Natural killer cell treated with Interleukin-12 subunit alpha and Interleukin-12 subunit beta and Interleukin-15 and Interleukin-18, amount 100 ng/mL, for 72 hours (primary cell): Measurements from ENCODE around the gene SDF4. TPM values are rescaled to one million over a fixed set of nuclear protein-coding genes. Genes with fewer than 3 reads are reported as not detected.
"Not testable (repeated sequence)": the region's sequence is repeated elsewhere in the genome, so short reads cannot be mapped to it uniquely, and the experiment has no call there.

Experiments
- ATAC-seq, 2 donors: fragments of 150-1000 bp; cut with Tn5 transposase in 1 of 2; sonication (Bioruptor Pico), chemical (Tn5 transposase) in 1 of 2; 2 replicates each; pipeline ENCODE4 v1.10.0; 2021
- DNase-seq: peaks from one replicate; pipeline ENCODE4 v3.0.0; 2022; ENCODE audit warnings: low spot score
- H3K27ac Mint-ChIP-seq, 2 donors: 1 replicate in 1 of 2; 2 replicates in 1 of 2; pipeline ENCODE4 v1.8.0; 2022; ENCODE audit warnings: mixed read lengths in 2 of 2, mild to moderate bottlenecking in 1 of 2, moderate library complexity in 1 of 2
- H3K27me3 Mint-ChIP-seq, 2 donors: 1 replicate in 1 of 2; 2 replicates in 1 of 2; pipeline ENCODE4 v1.8.0; 2022; ENCODE audit warnings: mixed read lengths in 2 of 2
- H3K36me3 Mint-ChIP-seq: one replicate; pipeline ENCODE4 v1.8.0; 2022; ENCODE audit warnings: mixed read lengths
- H3K4me1 Mint-ChIP-seq, 2 donors: 1 replicate in 1 of 2; 2 replicates in 1 of 2; pipeline ENCODE4 v1.8.0; 2022; ENCODE audit warnings: low read depth in 2 of 2, mixed read lengths in 2 of 2, mild to moderate bottlenecking in 1 of 2
- H3K4me3 Mint-ChIP-seq: one replicate; pipeline ENCODE4 v1.8.0; 2022; ENCODE audit warnings: mixed read lengths
- H3K9me3 Mint-ChIP-seq: 2 replicates; pipeline ENCODE4 v1.8.0; 2022; ENCODE audit warnings: mixed read lengths
- total RNA-seq, 2 donors: library from RNA; stranded (reverse); gene quantifications; one replicate each; pipeline ENCODE4 v1.2.3, GENCODE V29; 2022

The SDF4 gene
- total RNA-seq, 2 donors from 2014 or later, result 243 to 251 TPM

DNA sequence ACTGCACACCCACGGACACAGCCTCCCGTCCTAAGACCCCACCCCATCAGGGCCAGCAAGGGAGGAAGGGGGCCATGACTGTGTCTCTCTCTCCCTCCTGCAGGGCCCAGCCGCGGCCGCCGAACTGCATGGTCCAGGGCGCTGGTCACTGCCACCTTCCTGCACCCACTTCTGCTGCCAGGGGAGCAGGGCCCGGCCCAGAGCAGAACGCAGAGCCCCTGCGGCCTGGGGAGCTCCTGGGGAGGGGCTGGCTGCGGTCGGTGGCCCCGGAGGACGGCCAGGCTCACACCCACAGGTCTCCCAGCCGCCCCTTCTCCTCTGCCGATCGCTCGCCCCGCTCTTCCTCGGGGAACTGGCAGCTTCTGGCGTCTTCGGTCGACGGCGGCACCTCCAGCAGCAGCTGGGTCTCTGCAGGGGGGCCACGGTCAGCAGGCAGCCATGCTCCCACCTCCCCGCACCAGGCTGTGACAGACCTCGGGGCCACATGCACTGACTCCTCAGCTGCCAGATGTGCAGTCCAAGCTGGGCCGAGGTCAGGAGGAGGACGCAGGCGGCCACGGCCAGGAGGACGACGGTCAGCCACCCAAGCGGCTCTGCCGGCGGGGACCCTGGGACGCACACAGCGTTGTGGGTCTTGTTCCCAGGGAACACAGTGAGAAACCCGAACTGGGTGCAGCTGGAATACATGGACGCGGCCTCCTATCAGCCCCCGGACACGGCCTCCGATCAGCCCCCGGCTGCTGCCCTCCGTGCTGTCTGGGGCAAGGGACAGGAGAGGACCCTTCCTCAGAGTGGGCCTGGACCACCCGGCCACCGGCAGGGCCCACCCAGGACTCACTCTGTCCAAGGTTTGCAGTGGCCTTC is 28.0 kb downstream of the SDF4 start:
- peaks cover 15 to 20% of the 10 kb centered on the region in 2 donors for H3K4me1 Mint-ChIP-seq
- DNase-seq (no peak), ATAC-seq (no peak)
- no peaks in the 10 kb centered on the region for H3K9me3 Mint-ChIP-seq
- no peaks in the 10 kb centered on the region for H3K27me3 Mint-ChIP-seq
- H3K4me3 Mint-ChIP-seq, result peak overlapping the region; percentile 39
- peak overlapping the region in 1 of 2 donors; percentile 76 for H3K27ac Mint-ChIP-seq
- H3K36me3 Mint-ChIP-seq, result no peaks in the 10 kb centered on the region

DNA sequence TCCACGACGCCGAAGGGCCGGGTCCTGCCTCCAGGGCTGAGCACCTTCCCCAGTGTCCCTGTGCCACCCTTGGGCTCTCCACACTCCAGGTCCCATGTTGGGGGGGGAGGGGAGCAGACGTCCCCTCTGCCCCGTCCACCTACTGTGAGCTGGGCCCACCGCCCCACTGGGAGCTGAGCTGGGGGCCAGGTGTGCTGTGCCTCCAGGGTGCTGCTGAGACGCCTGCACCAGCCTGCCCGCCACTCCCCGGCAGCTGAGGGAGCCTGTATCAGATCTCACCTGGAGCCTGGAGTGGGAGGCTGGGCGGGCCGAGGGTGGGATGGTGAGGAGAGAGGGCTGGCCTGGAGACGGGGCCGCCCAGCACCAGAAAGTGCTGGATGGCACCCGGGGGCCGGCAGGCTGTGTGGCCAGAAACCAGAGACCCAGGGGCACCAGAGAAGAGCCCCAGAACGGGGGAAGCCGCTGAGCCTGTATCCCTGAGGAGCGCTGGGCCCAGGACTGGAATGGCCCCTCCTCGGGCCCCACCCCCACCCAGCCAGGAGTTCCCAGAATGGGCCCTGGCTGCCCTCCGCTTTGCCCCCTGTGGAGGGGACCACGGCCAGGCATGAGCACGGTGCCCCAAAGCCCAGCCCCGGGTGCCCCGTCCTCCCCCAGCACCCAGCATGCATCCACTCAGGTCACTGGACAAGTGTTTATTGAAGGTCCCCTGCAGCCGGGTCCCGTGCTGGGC is 28.8 kb downstream of the SDF4 start:
- no peak for DNase-seq
- Mint-ChIP-seq H3K4me1 (peaks cover 8 to 15% of the 10 kb centered on the region in 2 donors), H3K9me3 (no peaks in the 10 kb centered on the region), H3K27ac (peak overlapping the region in 1 of 2 donors; percentile 76), H3K4me3 (no peak overlapping the region), H3K27me3 (no peaks in the 10 kb centered on the region), H3K36me3 (no peaks in the 10 kb centered on the region)
- no peak for ATAC-seq

DNA sequence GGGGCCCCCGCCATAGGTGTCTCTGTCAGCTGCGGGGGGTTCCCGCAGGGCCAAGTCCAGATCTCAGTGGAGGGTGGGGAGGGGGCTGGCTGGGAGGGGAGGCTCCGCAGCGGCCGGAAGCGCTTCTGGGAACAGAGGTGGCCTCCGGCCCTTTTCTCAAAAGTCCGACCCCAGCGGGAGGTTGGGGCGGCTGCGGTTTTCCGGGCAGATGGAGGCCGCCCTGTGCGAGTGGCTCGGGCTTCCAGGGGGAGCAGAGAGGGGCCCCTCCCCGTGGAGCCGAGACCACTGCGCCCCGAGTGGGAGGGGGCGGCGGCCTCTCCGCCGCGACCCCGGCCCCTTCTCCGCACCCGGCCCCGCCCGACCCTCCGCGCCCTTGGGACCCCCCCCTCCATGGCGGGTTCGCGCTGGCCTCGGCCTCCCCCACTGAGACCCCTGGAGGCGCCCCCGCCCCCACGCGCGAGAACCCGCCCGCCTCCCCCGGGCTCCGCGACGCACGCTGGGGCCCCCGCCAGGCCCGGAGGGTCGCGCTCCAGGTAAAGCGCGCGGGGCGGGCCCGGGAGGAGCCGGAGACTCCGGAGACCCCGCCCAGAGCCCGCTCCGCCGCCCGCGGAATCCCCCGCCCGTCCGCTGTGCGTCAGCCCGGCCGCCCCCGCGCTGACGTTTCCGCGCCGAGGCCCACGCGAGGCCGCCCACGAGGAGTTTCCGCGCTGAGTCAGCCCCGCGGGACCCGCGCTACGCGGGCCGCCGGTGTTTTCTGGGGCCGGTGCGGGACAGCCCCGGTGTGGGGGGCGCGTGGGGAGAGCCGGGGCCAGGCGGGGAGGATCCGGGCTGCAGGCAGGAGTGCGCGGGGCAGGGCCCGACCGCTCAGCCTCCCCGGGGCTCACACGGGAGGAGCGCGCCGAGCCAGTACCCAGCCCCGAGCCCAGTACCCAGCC is 30.7 kb downstream of the SDF4 start:
- peaks cover 9 to 15% of the 10 kb centered on the region in 2 donors for H3K4me1 Mint-ChIP-seq
- H3K27ac Mint-ChIP-seq, result peak overlapping the region; percentile 97 to 99
- no peaks in the 10 kb centered on the region for H3K36me3 Mint-ChIP-seq
- ATAC-seq (peak; percentile 87 to 89), DNase-seq (peak; percentile 96)
- no peaks in the 10 kb centered on the region for H3K9me3 Mint-ChIP-seq
- H3K4me3 Mint-ChIP-seq, result peak overlapping the region; percentile 73
- H3K27me3 Mint-ChIP-seq, result no peaks in the 10 kb centered on the region

DNA sequence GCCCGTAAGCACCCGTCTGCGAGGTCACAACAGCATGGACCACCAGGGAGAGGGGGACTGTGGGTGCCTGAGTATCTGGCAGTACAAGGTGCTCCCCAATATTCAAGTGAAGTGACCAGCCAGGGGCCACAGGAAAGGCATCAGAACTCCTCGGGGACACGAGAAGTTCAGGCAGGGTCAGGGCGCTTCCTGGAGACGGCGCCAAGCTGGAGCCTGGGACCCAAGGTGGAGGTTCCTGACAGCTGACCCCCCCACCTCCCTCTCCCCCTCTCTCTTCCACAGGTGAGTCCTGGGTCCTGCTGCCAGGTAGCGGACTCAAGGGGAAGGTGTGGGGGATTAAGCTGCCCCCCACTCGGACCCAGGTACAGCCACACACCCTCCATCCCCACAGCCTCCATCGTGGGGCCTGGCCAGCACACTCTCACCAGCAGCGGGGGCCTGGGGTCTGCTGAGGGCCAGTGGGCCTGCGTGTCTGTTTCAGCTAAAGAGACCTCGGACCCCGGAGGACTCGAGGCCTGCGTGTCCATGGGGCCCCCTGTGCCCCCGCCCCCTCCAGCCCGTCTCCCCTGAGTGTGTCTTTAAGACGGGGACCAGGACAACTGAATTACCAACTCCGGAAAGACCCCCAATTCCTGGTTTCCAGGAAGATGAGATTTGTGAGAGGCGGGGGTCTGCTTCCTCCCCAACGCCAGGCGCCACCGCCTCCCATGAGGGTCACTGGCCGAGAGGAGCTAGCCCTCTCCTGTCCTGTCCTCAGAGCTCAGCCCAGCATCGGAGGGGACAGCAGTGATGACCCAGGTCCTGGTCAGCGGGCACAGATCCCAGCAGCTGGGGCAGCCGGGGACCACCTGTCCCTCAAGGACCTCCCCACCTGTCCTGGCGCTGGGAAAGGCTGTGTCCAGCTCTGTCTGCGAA is 31.6 kb downstream of the SDF4 start:
- peaks cover 2% of the 10 kb centered on the region for H3K36me3 Mint-ChIP-seq

DNA sequence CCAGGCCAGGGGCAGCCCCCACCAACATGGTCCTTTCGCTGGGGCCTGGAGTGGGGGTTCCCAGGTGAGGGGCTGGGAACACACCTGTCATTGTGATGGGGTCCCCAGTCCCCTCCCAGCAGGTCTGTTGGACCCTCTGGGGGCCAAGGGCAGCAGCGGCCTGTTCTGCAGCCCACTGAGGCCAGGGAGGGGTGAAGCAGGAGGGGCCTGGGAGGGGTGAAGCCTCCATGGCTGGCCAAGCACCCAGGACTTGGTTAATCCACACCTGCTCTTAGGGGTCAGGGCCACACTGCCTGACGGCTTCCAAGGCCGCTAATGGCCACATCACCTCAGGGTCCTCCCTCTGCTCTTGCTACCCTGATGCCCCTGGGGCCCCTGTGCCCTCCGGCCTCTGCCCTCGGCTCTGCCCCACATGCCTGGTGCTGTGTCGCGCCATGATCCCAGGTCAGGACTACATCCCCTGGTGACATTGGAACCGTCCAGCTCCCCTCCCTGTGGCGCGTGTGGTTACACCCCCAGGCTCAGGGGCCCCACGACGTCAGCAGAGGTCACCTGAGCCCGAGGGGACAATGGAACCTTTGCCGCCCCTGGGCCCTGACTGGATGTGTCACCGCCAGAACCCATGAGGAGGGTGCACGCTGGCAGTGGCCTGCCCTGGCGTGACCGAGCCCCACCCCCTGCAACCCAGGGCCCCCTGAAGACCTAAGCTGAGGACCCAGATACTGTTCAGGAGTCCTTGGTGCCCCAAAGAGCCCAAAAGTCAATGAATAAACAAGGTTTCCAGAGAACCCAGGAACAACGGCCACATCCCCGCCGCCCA is 32.5 kb downstream of the SDF4 start:
- peak; percentile 56 for DNase-seq
- Mint-ChIP-seq H3K4me1 (peaks cover 23 to 25% of the 10 kb centered on the region in 2 donors), H3K9me3 (peaks cover 6% of the 10 kb centered on the region), H3K27me3 (no peaks in the 10 kb centered on the region), H3K36me3 (peaks cover 11% of the 10 kb centered on the region), H3K4me3 (no peak overlapping the region), H3K27ac (peak overlapping the region; percentile 97 to 99)
- ATAC-seq, result no peak

More for the DNA sequence above, 31.6 kb downstream of the SDF4 start:
- Mint-ChIP-seq H3K4me3 (peak overlapping the region; percentile 73), H3K27ac (peak overlapping the region; percentile 97 to 99), H3K27me3 (no peaks in the 10 kb centered on the region), H3K4me1 (peaks cover 14 to 17% of the 10 kb centered on the region in 2 donors), H3K9me3 (no peaks in the 10 kb centered on the region)
- DNase-seq (peak; percentile 59), ATAC-seq (no peak)

DNA sequence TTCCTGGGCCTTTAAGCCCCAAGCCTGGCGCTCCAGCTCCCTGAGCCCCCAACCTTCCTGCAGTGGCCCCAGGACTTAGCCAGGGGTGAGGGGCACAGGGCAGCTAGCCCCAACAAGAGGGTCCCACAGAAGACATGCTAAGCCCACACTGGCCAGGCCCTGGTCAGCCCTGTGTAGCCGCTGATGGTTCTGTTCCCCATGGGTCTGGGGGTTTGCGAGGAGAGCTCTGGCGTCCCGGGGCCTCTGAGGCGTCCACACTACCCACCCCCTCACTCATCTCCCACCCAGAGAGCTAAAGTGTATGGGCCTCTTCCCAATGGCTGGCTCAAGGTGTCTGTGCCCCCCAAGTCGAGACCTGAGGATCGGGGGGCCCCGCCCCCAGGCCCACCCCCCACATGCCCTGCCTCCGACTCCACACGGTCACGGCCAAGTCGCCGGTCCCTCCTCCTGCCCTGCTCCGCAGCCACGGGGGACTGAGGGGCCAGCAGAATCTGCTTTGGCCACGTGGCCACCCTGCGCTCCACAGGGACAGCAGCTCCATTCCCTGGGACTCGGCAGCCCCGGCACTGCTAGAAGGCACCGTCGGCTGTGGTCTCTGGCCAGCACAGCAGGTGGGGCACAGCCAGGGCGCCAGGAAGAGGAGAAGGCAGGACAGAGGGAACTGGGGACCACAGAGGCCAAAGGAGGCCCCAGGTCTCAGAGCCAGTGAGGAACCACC is 33.2 kb downstream of the SDF4 start:
- peaks cover 13% of the 10 kb centered on the region for H3K36me3 Mint-ChIP-seq
- no peaks in the 10 kb centered on the region for H3K27me3 Mint-ChIP-seq
- peak overlapping the region in 1 of 2 donors; percentile 70 for H3K27ac Mint-ChIP-seq
- peak; percentile 57 for DNase-seq
- no peak overlapping the region for H3K4me3 Mint-ChIP-seq
- peaks cover 25 to 28% of the 10 kb centered on the region in 2 donors for H3K4me1 Mint-ChIP-seq
- H3K9me3 Mint-ChIP-seq, result peaks cover 7% of the 10 kb centered on the region
- ATAC-seq, result no peak

DNA sequence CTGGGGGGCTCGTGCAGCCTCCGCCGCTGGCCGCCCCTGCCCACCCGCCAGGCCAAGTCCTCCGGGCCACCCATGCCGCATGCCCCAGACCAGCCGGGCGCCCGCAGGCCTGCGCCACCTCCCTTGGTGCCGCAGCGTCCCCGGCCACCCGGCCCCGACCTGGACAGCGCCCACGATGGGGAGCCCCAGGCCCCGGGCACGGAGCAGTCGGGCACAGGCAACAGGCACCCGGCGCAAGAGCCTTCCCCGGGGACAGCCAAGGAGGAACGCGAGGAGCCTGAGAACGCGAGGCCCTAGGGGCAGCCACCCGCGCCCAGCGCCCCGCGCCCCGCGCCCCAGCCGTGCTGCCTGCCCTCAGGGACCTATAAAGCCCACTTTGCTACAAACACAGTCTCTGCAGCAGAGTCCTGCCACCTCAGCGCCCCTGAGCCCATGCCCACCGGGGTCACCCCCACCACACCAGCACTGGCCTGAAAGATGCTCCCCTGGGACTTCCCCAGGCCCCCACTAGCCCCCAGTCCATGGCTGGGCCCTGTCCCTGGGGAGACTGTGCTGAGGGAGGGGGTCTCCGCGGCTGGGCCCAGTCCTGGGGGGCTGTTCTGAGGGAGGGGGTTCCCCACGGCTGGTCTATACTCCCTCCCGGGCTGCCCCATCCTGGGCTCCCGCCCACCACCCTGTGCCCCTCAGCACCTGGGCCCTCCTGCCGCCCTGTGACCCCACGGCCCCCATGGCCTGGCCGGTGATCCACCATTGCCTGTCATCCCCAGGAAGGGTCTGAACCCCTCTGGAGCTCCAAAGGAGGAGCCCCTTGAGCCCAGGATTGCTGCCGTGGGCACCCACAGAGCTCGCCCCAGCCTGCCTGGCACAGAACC is 34.0 kb downstream of the SDF4 start:
- Mint-ChIP-seq H3K27ac (peak overlapping the region in 1 of 2 donors; percentile 70), H3K27me3 (no peaks in the 10 kb centered on the region)
- peak; percentile 58 for DNase-seq

DNA sequence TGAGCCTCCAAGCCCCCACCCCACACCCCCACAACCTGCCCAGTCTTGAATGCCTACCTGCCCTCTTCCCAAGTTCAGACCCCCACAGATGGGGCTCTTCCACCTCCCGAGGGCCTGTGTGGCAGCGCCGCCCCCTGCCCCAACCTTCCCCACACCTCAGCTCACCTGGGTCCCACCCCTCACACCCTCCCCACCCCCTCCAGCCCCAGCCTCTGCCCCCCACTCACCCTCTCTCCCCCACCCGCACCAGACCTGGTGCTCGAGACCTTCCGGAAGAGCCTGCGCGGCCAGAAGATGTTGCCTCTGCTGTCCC is 34.7 kb downstream of the SDF4 start:
- peaks cover 7% of the 10 kb centered on the region for H3K9me3 Mint-ChIP-seq
- H3K4me1 Mint-ChIP-seq, result peaks cover 25 to 29% of the 10 kb centered on the region in 2 donors
- no peak overlapping the region for H3K4me3 Mint-ChIP-seq
- ATAC-seq, result no peak
- no peaks in the 10 kb centered on the region for H3K27me3 Mint-ChIP-seq
- H3K36me3 Mint-ChIP-seq, result peaks cover 13% of the 10 kb centered on the region
- peak overlapping the region in 1 of 2 donors; percentile 79 for H3K27ac Mint-ChIP-seq
- peak; percentile 48 for DNase-seq

More for the DNA sequence above, 34.0 kb downstream of the SDF4 start:
- no peak overlapping the region for H3K4me3 Mint-ChIP-seq
- H3K9me3 Mint-ChIP-seq, result peaks cover 7% of the 10 kb centered on the region
- H3K36me3 Mint-ChIP-seq, result peaks cover 13% of the 10 kb centered on the region
- no peak for ATAC-seq
- H3K4me1 Mint-ChIP-seq, result peaks cover 25 to 28% of the 10 kb centered on the region in 2 donors

DNA sequence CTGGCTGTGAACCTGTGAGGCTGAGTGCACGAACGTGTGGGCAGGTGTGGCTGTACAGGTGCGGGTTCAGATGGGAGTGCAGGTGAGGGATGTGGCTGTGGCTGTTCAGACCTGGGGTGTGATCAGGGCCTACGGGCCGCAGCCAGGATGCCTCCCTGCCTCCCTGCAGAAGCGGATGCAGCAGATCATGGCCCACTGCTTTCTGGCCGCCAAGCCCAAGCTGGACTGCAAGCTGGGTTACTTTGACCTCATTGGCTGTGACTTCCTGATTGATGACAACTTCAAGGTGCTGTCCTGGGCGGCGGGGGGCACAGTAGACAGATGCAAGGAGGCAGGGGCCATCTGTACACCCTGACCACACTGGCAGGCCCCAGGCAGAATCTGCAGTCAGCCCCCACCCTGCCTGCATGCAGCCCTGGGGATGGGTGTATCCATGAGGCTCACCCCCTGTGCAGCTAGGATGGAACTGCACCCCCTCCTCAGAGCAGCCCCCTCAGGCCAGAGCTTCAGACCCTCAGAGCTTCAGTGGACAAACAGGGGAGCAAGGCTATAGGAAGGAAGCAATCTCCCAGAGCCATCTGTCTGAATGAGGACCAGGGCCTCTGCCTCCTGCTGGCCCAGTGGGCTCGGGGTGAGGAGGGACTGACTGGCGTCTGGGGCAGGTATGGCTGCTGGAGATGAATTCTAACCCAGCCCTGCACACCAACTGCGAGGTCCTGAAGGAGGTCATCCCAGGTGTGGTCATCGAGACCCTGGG is 35.2 kb downstream of the SDF4 start:
- H3K36me3 Mint-ChIP-seq, result peaks cover 13% of the 10 kb centered on the region
- peak overlapping the region in 1 of 2 donors; percentile 79 for H3K27ac Mint-ChIP-seq
- no peaks in the 10 kb centered on the region for H3K27me3 Mint-ChIP-seq
- DNase-seq (no peak), ATAC-seq (no peak)
- H3K9me3 Mint-ChIP-seq, result peaks cover 7% of the 10 kb centered on the region
- peaks cover 25 to 34% of the 10 kb centered on the region in 2 donors for H3K4me1 Mint-ChIP-seq
- no peak overlapping the region for H3K4me3 Mint-ChIP-seq

DNA sequence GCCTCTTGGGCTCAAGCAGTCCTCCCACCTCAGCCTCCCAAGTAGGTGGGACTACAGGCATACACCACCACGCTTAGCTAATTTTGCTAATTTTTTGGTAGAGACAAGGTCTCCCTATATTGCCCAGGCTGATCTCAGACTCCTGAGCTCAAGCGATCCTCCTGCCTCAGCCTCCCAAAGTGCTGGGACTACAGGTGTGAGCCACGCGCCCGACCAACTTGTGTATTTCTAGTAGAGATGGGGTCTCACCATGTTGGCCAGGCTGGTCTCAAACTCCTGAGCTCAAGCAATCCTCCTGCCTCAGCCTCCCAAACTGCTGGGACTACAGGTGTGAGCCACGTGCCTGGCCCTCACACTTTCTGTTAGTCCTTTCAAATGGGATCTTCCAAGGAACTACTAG is 36.1 kb downstream of the SDF4 start:
- H3K9me3 Mint-ChIP-seq, H3K27me3 Mint-ChIP-seq, ATAC-seq, H3K4me3 Mint-ChIP-seq, DNase-seq: not testable (repeated sequence)
- peak overlapping the region; percentile 12 to 79 for H3K27ac Mint-ChIP-seq
- H3K36me3 Mint-ChIP-seq, result peaks cover 13% of the 10 kb centered on the region
- peaks cover 24 to 34% of the 10 kb centered on the region in 2 donors for H3K4me1 Mint-ChIP-seq
